T47D (cell line): ENCODE data around the gene TTR.

Experiments
- DNase-seq, 2 experiments: peaks; one replicate each; pipeline versions ENCODE4 v3.0.0 to v3.0.0-alpha.2; 2011 to 2012; ENCODE audit warnings: low read depth in 1 of 2, low spot score in 1 of 2
- JUND ChIP-seq: IDR thresholded peaks from 2 replicates; pipeline ENCODE4 v1.6.1; 2012; ENCODE audit warnings: low read depth
- in situ Hi-C: cut with HindIII; loops from 2 replicates; pipeline ENCODE4 v1.10.0; 2016; ENCODE audit warnings: low sequenced_read_pairs, low pct_unique_long_range_greater_than_20kb

The TTR gene

GRCh38 chr18:31565782-31566512, 25.7 kb upstream of the TTR start:
- in situ Hi-C loops = no loop called here
- no peak for DNase-seq
- no peak for TF ChIP-seq JUND

GRCh38 chr18:31566576-31567306, 24.9 kb upstream of the TTR start:
- DNase-seq = no peak
- no peak for TF ChIP-seq JUND
- in situ Hi-C loops = no loop called here

GRCh38 chr18:31572368-31572767, 19.3 kb upstream of the TTR start:
- DNase-seq = no peak
- in situ Hi-C loops = no loop called here
- no peak for TF ChIP-seq JUND

- no peak for DNase-seq
- in situ Hi-C loops = no loop called here
Observed at GRCh38 chr18:31573051-31573450, 18.6 kb upstream of the TTR start.

GRCh38 chr18:31574359-31574758, 17.3 kb upstream of the TTR start:
- in situ Hi-C loops = no loop called here
- no peak for TF ChIP-seq JUND
- no peak for DNase-seq

More at GRCh38 chr18:31573051-31573450, 18.6 kb upstream of the TTR start:
- TF ChIP-seq JUND = no peak

GRCh38 chr18:31575515-31576257, 16.0 kb upstream of the TTR start:
- in situ Hi-C loops = no loop called here
- no peak for TF ChIP-seq JUND
- no peak for DNase-seq

- no peak for DNase-seq
- in situ Hi-C loops = no loop called here
- TF ChIP-seq JUND = no peak
Observed at GRCh38 chr18:31576670-31577069, 15.0 kb upstream of the TTR start.

- TF ChIP-seq JUND = no peak
- no peak for DNase-seq
- in situ Hi-C loops = no loop called here
Observed at GRCh38 chr18:31577195-31577594, 14.5 kb upstream of the TTR start.

- TF ChIP-seq JUND = no peak
- no peak for DNase-seq
- in situ Hi-C loops = no loop called here
Observed at GRCh38 chr18:31578126-31578525, 13.6 kb upstream of the TTR start.

GRCh38 chr18:31579375-31579774, 12.3 kb upstream of the TTR start:
- no peak for DNase-seq
- in situ Hi-C loops = no loop called here
- TF ChIP-seq JUND = no peak

GRCh38 chr18:31581498-31582197, 10.0 kb upstream of the TTR start:
- TF ChIP-seq JUND = no peak
- DNase-seq = no peak
- in situ Hi-C loops = no loop called here

- no peak for TF ChIP-seq JUND
- in situ Hi-C loops = no loop called here
- no peak for DNase-seq
Observed at GRCh38 chr18:31583185-31583854, 8.4 kb upstream of the TTR start.
